NCI-H146 (cell line): ENCODE measurements around the gene PCDHGC5.

Experiments
- DNase-seq: peaks from one replicate; lab custom pipeline; 2025; lab: John Stamatoyannopoulos, UW

The PCDHGC5 gene

GRCh38 chr5:141491323-141492167 lies 2.7 kb downstream of the PCDHGC5 start:
- no peak for DNase-seq

- DNase-seq, result no peak
These were observed 3.4 kb downstream of the PCDHGC5 start for GRCh38 chr5:141492168-141492885.

GRCh38 chr5:141493500-141494422 lies 4.9 kb downstream of the PCDHGC5 start:
- no peak for DNase-seq

- no peak for DNase-seq
These were observed 6.0 kb downstream of the PCDHGC5 start for GRCh38 chr5:141494761-141495452.

GRCh38 chr5:141495453-141495811 lies 6.6 kb downstream of the PCDHGC5 start:
- no peak for DNase-seq

GRCh38 chr5:141496038-141496437 lies 7.2 kb downstream of the PCDHGC5 start:
- DNase-seq, result peak; percentile 59

GRCh38 chr5:141501761-141502160 lies 12.9 kb downstream of the PCDHGC5 start:
- DNase-seq, result no peak

GRCh38 chr5:141503681-141504080 lies 14.8 kb downstream of the PCDHGC5 start:
- DNase-seq, result no peak

GRCh38 chr5:141504216-141504615 lies 15.3 kb downstream of the PCDHGC5 start:
- no peak for DNase-seq

GRCh38 chr5:141506381-141507155 lies 17.7 kb downstream of the PCDHGC5 start:
- DNase-seq, result no peak

- no peak for DNase-seq
These were observed 18.7 kb downstream of the PCDHGC5 start for GRCh38 chr5:141507387-141508091.

GRCh38 chr5:141508440-141508797 lies 19.5 kb downstream of the PCDHGC5 start:
- no peak for DNase-seq

- DNase-seq, result no peak
These were observed 20.1 kb downstream of the PCDHGC5 start for GRCh38 chr5:141508798-141509611.

- no peak for DNase-seq
These were observed 21.3 kb downstream of the PCDHGC5 start for GRCh38 chr5:141510160-141510559.

- no peak for DNase-seq
These were observed 22.1 kb downstream of the PCDHGC5 start for GRCh38 chr5:141510850-141511601.

GRCh38 chr5:141511771-141512325 lies 23.0 kb downstream of the PCDHGC5 start:
- no peak for DNase-seq

GRCh38 chr5:141512390-141512910 lies 23.6 kb downstream of the PCDHGC5 start:
- DNase-seq, result peak; percentile 84
